GM23338 (cell line): ENCODE data around the gene GARIN3. TPM values are rescaled to one million over a fixed set of nuclear protein-coding genes. Genes with fewer than 3 reads are reported as not detected.

Experiments
- ATAC-seq: fragments of 200-7000 bp; cut with Tn5 transposase; 3 replicates; pipeline ENCODE4 v1.9.1; 2020
- DNase-seq: peaks from one replicate; pipeline ENCODE4 v3.0.0-alpha.2; 2015; ENCODE audit warnings: low spot score
- H2AFZ ChIP-seq: fragments of 200-600 bp; sonication (generic); 2 replicates; pipeline ENCODE4 v1.8.0; 2016; ENCODE audit warnings: antibody characterized with exemption, mild to moderate bottlenecking, moderate library complexity
- H3F3A ChIP-seq: fragments of 200-600 bp; sonication (generic); replicated peaks from 2 replicates; pipeline ENCODE4 v1.8.0; 2017; ENCODE audit warnings: antibody characterized with exemption, mixed run types, low read depth
- H3K27ac ChIP-seq: fragments of 200-600 bp; sonication (generic); 2 replicates; pipeline ENCODE4 v1.6.1; 2016; ENCODE audit warnings: low read depth
- H3K27me3 ChIP-seq: fragments of 200-600 bp; sonication (generic); 2 replicates; pipeline ENCODE4 v1.8.0; 2016; ENCODE audit warnings: mild to moderate bottlenecking, mixed run types, moderate library complexity; ENCODE audit not compliant: insufficient read depth
- H3K36me3 ChIP-seq: fragments of 200-600 bp; sonication (generic); 2 replicates; pipeline ENCODE4 v1.8.0; 2016; ENCODE audit warnings: mild to moderate bottlenecking; ENCODE audit not compliant: insufficient read depth
- H3K4me1 ChIP-seq: fragments of 200-600 bp; sonication (generic); 2 replicates; pipeline ENCODE4 v1.8.0; 2016; ENCODE audit warnings: mild to moderate bottlenecking, moderate library complexity; ENCODE audit not compliant: insufficient read depth
- H3K4me2 ChIP-seq: fragments of 200-600 bp; sonication (generic); 2 replicates; pipeline ENCODE4 v1.7.1; 2017; ENCODE audit warnings: mixed run types
- H3K4me3 ChIP-seq: fragments of 200-600 bp; sonication (generic); 2 replicates; pipeline ENCODE4 v1.6.1; 2016; ENCODE audit warnings: mixed run types
- H3K79me2 ChIP-seq: fragments of 200-600 bp; sonication (generic); replicated peaks from 2 replicates; pipeline ENCODE4 v1.8.0; 2017; ENCODE audit warnings: mild to moderate bottlenecking; ENCODE audit not compliant: insufficient read depth
- H3K9me2 ChIP-seq: fragments of 200-600 bp; sonication (generic); 2 replicates; pipeline ENCODE4 v1.8.0; 2017; ENCODE audit not compliant: insufficient read depth
- H4K20me1 ChIP-seq: fragments of 200-600 bp; sonication (generic); replicated peaks from 2 replicates; pipeline ENCODE4 v1.8.0; 2017; ENCODE audit warnings: mild to moderate bottlenecking; ENCODE audit not compliant: insufficient read depth
- H3K27ac Mint-ChIP-seq: 2 replicates; pipeline ENCODE4 v1.8.0; 2020; ENCODE audit warnings: inconsistent platforms, mild to moderate bottlenecking, moderate library complexity, mixed read lengths
- H3K27me3 Mint-ChIP-seq: 3 replicates; pipeline ENCODE4 v1.8.0; 2022; ENCODE audit warnings: low read depth, mild to moderate bottlenecking, moderate library complexity, mixed read lengths, inconsistent platforms; ENCODE audit not compliant: insufficient read depth, poor library complexity
- H3K36me3 Mint-ChIP-seq: 3 replicates; pipeline ENCODE4 v1.8.0; 2021; ENCODE audit warnings: low read depth, mild to moderate bottlenecking, inconsistent platforms, moderate library complexity, mixed read lengths
- H3K4me1 Mint-ChIP-seq: 3 replicates; pipeline ENCODE4 v1.8.0; 2020; ENCODE audit warnings: mild to moderate bottlenecking, inconsistent platforms, mixed read lengths
- H3K4me3 Mint-ChIP-seq: 3 replicates; pipeline ENCODE4 v1.8.0; 2021; ENCODE audit warnings: moderate library complexity, mild to moderate bottlenecking, inconsistent platforms, mixed read lengths
- H3K9me3 Mint-ChIP-seq: 3 replicates; pipeline ENCODE4 v1.8.0; 2020; ENCODE audit warnings: moderate library complexity, mild to moderate bottlenecking, inconsistent platforms, mixed read lengths
- CREB1 ChIP-seq: fragments of 250-450 bp; sonication (Bioruptor Pico); IDR thresholded peaks from 2 replicates; pipeline ENCODE4 v1.5.0; 2020; ENCODE audit warnings: low read depth, mild to moderate bottlenecking, moderate library complexity
- EZH2 ChIP-seq: fragments of 200-600 bp; sonication (generic); IDR thresholded peaks from one replicate; pipeline ENCODE4 v1.8.0; 2017; ENCODE audit warnings: antibody characterized with exemption, mild to moderate bottlenecking, low read depth; ENCODE audit not compliant: unreplicated experiment
- EZH2phosphoT487 ChIP-seq: fragments of 200-600 bp; sonication (generic); IDR thresholded peaks from one replicate; pipeline ENCODE4 v1.8.1; 2018; ENCODE audit warnings: antibody characterized with exemption; ENCODE audit not compliant: unreplicated experiment
- JUNB ChIP-seq: IDR thresholded peaks from one replicate; pipeline ENCODE4 v1.6.1; 2016; ENCODE audit warnings: antibody characterized with exemption; ENCODE audit not compliant: unreplicated experiment
- NANOG ChIP-seq: IDR thresholded peaks from 2 replicates; pipeline ENCODE4 v1.6.1; 2016; ENCODE audit warnings: antibody characterized with exemption, borderline replicate concordance
- STAT1 ChIP-seq: IDR thresholded peaks from one replicate; pipeline ENCODE4 v1.6.1; 2016; ENCODE audit warnings: antibody characterized with exemption; ENCODE audit not compliant: unreplicated experiment
- ZNF114 ChIP-seq: fragments of 250-450 bp; sonication (Bioruptor Pico); IDR thresholded peaks from 2 replicates; pipeline ENCODE4 v1.5.0; 2020; ENCODE audit warnings: mild to moderate bottlenecking, moderate library complexity
- ZNF331 ChIP-seq: fragments of 250-450 bp; sonication (Bioruptor Pico); IDR thresholded peaks from 2 replicates; pipeline ENCODE4 v1.5.0; 2020; ENCODE audit warnings: low read depth, mild to moderate bottlenecking, moderate library complexity
- polyA plus RNA-seq: library from polyadenylated mRNA; unstranded; fragments of >200 nt; fragmentation: Nextera tagmentation; extraction: Ambion mirVana; gene quantifications from 2 replicates; pipeline ENCODE4 v1.2.1, GENCODE V29; 2016
- total RNA-seq: library from RNA; depleted of rRNA; stranded (reverse); fragments of >200 nt; shearing (Covaris generic); gene quantifications from 2 replicates; pipeline ENCODE4 v1.2.3, GENCODE V29; 2014
- TF ChIP-seq, protein P1 (sequence below): IDR thresholded peaks from one replicate; pipeline ENCODE4 v1.6.1; 2018; ENCODE audit warnings: antibody characterized with exemption; ENCODE audit not compliant: unreplicated experiment
- TF ChIP-seq, protein P2 (sequence below), 2 experiments: fragments of 200-600 bp in 1 of 2; sonication (generic) in 1 of 2; conservative IDR thresholded peaks; 2 replicates each; pipeline versions ENCODE4 v1.5.1 to v1.6.1; 2016 to 2017; ENCODE audit warnings: antibody characterized with exemption in 2 of 2, low read depth in 2 of 2, mild to moderate bottlenecking in 2 of 2, moderate library complexity in 1 of 2
- TF ChIP-seq, protein P3 (sequence below): fragments of 250-450 bp; sonication (Bioruptor Pico); IDR thresholded peaks from 2 replicates; pipeline ENCODE4 v1.5.0; 2020; ENCODE audit warnings: mild to moderate bottlenecking, moderate library complexity

GARIN3 gene
- total and polyA plus RNA-seq, 2 experiments from 2014 or later, result not detected

DNA sequence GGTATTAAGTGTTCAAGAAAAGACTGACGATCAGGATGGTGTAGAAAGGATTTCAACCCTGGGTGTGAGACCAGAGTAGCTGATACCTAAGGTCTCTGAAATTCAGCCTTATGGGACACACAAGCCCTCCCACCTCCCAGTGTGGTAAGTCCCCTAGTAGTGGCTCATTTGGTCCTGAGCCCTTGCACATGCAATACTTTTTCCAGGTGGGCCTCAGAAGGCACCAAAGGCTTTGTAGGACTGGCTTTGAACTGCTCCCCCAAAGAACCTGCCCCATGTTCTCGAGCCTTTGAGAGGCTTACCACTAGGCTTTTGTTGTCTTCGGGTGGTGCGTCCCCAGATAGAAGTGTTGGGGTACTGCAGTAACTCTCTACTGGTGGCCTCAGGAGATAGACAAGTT lies 803 bp downstream of the GARIN3 start:
- Histone ChIP-seq H3K4me3 (no peak overlapping the region), H3K79me2 (no peaks in the 10 kb centered on the region), H3K27ac (no peak overlapping the region), H3K36me3 (no peaks in the 10 kb centered on the region), H3K27me3 (no peaks in the 10 kb centered on the region), H3K4me2 (no peak overlapping the region), H2AFZ (no peak overlapping the region), H4K20me1 (no peaks in the 10 kb centered on the region), H3K4me1 (no peaks in the 10 kb centered on the region; the same call in 1 of the 2 replicates), H3K9me2 (no peaks in the 10 kb centered on the region), H3F3A (no peaks in the 10 kb centered on the region)
- ATAC-seq, result no peak
- H3K4me1 Mint-ChIP-seq, result peaks cover 13% of the 10 kb centered on the region; the same call in 2 of the 3 replicates
- H3K36me3 Mint-ChIP-seq, result no peaks in the 10 kb centered on the region; the same call in 2 of the 3 replicates
- no peak for DNase-seq
- no peak overlapping the region for H3K4me3 Mint-ChIP-seq
- TF ChIP-seq NANOG, result no peak
- TF ChIP-seq, protein P1, sequence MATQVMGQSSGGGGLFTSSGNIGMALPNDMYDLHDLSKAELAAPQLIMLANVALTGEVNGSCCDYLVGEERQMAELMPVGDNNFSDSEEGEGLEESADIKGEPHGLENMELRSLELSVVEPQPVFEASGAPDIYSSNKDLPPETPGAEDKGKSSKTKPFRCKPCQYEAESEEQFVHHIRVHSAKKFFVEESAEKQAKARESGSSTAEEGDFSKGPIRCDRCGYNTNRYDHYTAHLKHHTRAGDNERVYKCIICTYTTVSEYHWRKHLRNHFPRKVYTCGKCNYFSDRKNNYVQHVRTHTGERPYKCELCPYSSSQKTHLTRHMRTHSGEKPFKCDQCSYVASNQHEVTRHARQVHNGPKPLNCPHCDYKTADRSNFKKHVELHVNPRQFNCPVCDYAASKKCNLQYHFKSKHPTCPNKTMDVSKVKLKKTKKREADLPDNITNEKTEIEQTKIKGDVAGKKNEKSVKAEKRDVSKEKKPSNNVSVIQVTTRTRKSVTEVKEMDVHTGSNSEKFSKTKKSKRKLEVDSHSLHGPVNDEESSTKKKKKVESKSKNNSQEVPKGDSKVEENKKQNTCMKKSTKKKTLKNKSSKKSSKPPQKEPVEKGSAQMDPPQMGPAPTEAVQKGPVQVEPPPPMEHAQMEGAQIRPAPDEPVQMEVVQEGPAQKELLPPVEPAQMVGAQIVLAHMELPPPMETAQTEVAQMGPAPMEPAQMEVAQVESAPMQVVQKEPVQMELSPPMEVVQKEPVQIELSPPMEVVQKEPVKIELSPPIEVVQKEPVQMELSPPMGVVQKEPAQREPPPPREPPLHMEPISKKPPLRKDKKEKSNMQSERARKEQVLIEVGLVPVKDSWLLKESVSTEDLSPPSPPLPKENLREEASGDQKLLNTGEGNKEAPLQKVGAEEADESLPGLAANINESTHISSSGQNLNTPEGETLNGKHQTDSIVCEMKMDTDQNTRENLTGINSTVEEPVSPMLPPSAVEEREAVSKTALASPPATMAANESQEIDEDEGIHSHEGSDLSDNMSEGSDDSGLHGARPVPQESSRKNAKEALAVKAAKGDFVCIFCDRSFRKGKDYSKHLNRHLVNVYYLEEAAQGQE, result no peak
- TF ChIP-seq EZH2phosphoT487, result no peak
- no peak for TF ChIP-seq STAT1
- TF ChIP-seq CREB1, result no peak
- TF ChIP-seq, protein P2, sequence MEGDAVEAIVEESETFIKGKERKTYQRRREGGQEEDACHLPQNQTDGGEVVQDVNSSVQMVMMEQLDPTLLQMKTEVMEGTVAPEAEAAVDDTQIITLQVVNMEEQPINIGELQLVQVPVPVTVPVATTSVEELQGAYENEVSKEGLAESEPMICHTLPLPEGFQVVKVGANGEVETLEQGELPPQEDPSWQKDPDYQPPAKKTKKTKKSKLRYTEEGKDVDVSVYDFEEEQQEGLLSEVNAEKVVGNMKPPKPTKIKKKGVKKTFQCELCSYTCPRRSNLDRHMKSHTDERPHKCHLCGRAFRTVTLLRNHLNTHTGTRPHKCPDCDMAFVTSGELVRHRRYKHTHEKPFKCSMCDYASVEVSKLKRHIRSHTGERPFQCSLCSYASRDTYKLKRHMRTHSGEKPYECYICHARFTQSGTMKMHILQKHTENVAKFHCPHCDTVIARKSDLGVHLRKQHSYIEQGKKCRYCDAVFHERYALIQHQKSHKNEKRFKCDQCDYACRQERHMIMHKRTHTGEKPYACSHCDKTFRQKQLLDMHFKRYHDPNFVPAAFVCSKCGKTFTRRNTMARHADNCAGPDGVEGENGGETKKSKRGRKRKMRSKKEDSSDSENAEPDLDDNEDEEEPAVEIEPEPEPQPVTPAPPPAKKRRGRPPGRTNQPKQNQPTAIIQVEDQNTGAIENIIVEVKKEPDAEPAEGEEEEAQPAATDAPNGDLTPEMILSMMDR (conservative IDR thresholded peaks at IDR 0.05; ENCODE audit: low read depth in 2 of 2), result no peak
- TF ChIP-seq, protein P3, sequence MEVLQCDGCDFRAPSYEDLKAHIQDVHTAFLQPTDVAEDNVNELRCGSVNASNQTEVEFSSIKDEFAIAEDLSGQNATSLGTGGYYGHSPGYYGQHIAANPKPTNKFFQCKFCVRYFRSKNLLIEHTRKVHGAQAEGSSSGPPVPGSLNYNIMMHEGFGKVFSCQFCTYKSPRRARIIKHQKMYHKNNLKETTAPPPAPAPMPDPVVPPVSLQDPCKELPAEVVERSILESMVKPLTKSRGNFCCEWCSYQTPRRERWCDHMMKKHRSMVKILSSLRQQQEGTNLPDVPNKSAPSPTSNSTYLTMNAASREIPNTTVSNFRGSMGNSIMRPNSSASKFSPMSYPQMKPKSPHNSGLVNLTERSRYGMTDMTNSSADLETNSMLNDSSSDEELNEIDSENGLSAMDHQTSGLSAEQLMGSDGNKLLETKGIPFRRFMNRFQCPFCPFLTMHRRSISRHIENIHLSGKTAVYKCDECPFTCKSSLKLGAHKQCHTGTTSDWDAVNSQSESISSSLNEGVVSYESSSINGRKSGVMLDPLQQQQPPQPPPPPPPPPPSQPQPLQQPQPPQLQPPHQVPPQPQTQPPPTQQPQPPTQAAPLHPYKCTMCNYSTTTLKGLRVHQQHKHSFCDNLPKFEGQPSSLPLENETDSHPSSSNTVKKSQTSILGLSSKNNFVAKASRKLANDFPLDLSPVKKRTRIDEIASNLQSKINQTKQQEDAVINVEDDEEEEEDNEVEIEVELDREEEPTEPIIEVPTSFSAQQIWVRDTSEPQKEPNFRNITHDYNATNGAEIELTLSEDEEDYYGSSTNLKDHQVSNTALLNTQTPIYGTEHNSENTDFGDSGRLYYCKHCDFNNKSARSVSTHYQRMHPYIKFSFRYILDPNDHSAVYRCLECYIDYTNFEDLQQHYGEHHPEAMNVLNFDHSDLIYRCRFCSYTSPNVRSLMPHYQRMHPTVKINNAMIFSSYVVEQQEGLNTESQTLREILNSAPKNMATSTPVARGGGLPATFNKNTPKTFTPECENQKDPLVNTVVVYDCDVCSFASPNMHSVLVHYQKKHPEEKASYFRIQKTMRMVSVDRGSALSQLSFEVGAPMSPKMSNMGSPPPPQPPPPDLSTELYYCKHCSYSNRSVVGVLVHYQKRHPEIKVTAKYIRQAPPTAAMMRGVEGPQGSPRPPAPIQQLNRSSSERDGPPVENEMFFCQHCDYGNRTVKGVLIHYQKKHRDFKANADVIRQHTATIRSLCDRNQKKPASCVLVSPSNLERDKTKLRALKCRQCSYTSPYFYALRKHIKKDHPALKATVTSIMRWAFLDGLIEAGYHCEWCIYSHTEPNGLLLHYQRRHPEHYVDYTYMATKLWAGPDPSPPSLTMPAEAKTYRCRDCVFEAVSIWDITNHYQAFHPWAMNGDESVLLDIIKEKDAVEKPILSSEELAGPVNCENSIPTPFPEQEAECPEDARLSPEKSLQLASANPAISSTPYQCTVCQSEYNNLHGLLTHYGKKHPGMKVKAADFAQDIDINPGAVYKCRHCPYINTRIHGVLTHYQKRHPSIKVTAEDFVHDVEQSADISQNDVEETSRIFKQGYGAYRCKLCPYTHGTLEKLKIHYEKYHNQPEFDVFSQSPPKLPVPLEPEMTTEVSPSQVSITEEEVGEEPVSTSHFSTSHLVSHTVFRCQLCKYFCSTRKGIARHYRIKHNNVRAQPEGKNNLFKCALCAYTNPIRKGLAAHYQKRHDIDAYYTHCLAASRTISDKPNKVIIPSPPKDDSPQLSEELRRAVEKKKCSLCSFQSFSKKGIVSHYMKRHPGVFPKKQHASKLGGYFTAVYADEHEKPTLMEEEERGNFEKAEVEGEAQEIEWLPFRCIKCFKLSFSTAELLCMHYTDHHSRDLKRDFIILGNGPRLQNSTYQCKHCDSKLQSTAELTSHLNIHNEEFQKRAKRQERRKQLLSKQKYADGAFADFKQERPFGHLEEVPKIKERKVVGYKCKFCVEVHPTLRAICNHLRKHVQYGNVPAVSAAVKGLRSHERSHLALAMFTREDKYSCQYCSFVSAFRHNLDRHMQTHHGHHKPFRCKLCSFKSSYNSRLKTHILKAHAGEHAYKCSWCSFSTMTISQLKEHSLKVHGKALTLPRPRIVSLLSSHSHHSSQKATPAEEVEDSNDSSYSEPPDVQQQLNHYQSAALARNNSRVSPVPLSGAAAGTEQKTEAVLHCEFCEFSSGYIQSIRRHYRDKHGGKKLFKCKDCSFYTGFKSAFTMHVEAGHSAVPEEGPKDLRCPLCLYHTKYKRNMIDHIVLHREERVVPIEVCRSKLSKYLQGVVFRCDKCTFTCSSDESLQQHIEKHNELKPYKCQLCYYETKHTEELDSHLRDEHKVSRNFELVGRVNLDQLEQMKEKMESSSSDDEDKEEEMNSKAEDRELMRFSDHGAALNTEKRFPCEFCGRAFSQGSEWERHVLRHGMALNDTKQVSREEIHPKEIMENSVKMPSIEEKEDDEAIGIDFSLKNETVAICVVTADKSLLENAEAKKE, result no peak
- no peak for TF ChIP-seq JUNB
- no peak for TF ChIP-seq ZNF114 (CRISPR knock-in tag)
- no peak for TF ChIP-seq ZNF331
- no peak for TF ChIP-seq EZH2
- peaks cover 6% of the 10 kb centered on the region; the same call in 2 of the 3 replicates for H3K9me3 Mint-ChIP-seq
- H3K27me3 Mint-ChIP-seq, result peaks cover 2% of the 10 kb centered on the region
- no peak overlapping the region for H3K27ac Mint-ChIP-seq
